ENCODE data around the gene ETS2. TPM values are rescaled to one million over a fixed set of nuclear protein-coding genes. Genes with fewer than 3 reads are reported as not detected.
A peak's percentile ranks its signal among the peaks of the same experiment; 100 is the strongest.

The ETS2 gene
- total RNA-seq, 4 donors from 2014 or later = 36.6 to 92.2 (median 56.3) TPM

DNA sequence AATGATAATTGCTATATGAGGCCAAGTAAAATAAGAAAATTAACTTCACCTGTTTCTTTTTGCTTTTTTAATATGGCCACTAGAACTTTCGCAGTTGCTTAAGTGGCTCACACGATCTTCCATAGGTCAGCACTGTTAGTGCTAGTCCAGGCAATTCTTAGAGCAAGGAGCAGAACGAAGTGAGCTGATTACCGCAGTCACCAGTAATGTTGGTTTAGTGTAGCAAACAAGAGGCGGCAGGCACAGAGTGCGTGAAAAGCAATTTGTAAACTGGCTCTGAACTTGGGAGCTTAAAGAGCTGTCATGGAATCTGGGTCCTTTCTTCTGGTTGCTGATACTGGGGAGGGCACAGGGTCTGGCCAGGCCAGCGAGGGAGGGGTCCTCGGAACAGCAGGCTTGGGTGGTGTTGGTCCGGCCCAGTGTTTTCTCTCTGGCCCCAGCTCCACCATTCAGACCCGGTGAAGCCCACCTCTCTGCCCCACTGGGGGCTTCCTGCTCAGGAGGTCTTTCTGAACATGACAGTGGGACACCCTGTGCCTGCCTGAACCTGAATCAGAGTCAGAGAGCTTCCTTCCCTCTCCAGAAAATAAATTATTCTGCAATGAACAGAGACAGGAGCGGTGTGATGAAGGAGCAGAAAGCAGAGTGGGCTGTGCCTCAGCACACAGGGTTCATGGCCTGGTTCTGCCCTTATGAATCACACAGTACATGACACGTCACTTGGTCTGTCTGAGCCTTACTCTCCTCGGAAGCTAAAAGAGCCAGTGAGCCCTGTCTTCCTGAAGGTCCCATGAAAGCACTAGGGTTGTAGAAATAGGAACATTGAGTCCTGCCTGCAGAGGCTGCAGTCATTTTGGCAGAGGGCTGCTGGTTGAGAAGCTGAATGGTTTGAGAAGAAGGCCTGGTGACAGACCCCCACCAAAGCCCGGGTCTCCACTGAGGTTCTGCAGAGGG, 11.9 kb downstream of the ETS2 start:
- 43 to 62% methylated on average over 10 to 14 of the region's 14 CpGs for WGBS, 2 donors
- H3K4me1 ChIP-seq = peaks cover 59 to 67% of the 10 kb centered on the region in 2 donors

DNA sequence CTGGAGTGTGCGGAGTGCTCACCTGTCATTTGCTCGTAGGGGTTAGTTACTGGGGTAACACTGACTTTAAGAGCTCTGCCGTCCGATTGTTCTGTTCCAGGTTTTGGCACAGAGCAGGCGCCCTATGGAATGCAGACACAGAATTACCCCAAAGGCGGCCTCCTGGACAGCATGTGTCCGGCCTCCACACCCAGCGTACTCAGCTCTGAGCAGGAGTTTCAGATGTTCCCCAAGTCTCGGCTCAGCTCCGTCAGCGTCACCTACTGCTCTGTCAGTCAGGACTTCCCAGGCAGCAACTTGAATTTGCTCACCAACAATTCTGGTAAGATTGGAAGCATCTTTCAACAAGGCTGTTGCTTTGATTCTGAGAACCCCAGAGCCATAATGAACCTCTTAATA, 12.6 kb downstream of the ETS2 start:
- intact Hi-C loops (cut with DNase I) = no loop called here
- 93 to 97% methylated on average over 11 of the region's 11 CpGs for WGBS, 2 donors
- no peak for DNase-seq
- TF ChIP-seq, protein P1, sequence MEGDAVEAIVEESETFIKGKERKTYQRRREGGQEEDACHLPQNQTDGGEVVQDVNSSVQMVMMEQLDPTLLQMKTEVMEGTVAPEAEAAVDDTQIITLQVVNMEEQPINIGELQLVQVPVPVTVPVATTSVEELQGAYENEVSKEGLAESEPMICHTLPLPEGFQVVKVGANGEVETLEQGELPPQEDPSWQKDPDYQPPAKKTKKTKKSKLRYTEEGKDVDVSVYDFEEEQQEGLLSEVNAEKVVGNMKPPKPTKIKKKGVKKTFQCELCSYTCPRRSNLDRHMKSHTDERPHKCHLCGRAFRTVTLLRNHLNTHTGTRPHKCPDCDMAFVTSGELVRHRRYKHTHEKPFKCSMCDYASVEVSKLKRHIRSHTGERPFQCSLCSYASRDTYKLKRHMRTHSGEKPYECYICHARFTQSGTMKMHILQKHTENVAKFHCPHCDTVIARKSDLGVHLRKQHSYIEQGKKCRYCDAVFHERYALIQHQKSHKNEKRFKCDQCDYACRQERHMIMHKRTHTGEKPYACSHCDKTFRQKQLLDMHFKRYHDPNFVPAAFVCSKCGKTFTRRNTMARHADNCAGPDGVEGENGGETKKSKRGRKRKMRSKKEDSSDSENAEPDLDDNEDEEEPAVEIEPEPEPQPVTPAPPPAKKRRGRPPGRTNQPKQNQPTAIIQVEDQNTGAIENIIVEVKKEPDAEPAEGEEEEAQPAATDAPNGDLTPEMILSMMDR (IDR thresholded peaks at IDR 0.05) = no peak
- no peak for TF ChIP-seq POLR2A (IDR thresholded peaks at IDR 0.05)
- no peak overlapping the region for H3K4me3 ChIP-seq (replicated peaks in 1 of 3)
- no peaks in the 10 kb centered on the region for H3K27me3 ChIP-seq
- peak overlapping the region; percentile 78 to 99 (median 92) for H3K27ac ChIP-seq
- peaks cover 62 to 72% of the 10 kb centered on the region in 2 donors for H3K4me1 ChIP-seq
- H3K36me3 ChIP-seq = peaks cover 67 to 86% of the 10 kb centered on the region in 2 donors
- H3K9me3 ChIP-seq = no peaks in the 10 kb centered on the region

More for the DNA sequence above, 11.9 kb downstream of the ETS2 start:
- Histone ChIP-seq H3K9me3 (no peaks in the 10 kb centered on the region), H3K36me3 (peaks cover 68 to 85% of the 10 kb centered on the region in 2 donors), H3K27ac (peak overlapping the region; percentile 79 to 99 (median 92)), H3K27me3 (no peaks in the 10 kb centered on the region), H3K4me3 (replicated peaks in 1 of 3) (no peak overlapping the region)
- TF ChIP-seq POLR2A (IDR thresholded peaks at IDR 0.05) = peak in 1 of 2 donors; percentile 49
- TF ChIP-seq, protein P1 (IDR thresholded peaks at IDR 0.05) = no peak
- DNase-seq = peak; percentile 80 to 82
- intact Hi-C loops (cut with DNase I) = no loop called here

DNA sequence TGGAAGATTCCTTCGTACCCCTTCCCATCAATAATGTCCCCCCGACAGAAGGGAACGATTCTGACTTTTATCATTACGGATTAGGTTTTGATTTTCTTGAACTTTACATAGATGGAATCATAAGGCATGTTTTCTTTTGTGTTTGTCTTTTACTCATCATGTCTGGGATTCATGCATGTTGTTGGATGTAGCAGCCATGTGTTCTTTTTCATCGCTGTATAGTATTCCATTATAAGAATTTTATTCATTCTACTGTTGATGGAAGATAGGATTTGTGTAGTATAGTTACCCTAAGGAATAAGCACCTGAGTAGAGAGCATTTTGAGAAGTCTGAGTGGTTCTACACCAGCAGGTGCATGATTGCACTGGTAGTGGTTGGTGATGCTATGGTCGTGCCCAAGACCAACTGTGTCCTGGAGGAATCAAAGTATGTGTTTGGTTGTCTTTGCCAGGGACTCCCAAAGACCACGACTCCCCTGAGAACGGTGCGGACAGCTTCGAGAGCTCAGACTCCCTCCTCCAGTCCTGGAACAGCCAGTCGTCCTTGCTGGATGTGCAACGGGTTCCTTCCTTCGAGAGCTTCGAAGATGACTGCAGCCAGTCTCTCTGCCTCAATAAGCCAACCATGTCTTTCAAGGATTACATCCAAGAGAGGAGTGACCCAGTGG, 13.5 kb downstream of the ETS2 start:
- Histone ChIP-seq H3K4me1 (peaks cover 62 to 72% of the 10 kb centered on the region in 2 donors), H3K9me3 (no peaks in the 10 kb centered on the region), H3K27ac (peak overlapping the region; percentile 91 to 99 (median 92)), H3K27me3 (no peaks in the 10 kb centered on the region), H3K4me3 (replicated peaks in 1 of 3) (no peak overlapping the region), H3K36me3 (peaks cover 67 to 86% of the 10 kb centered on the region in 2 donors)
- intact Hi-C loops (cut with DNase I) = no loop called here
- WGBS, 2 donors = 61 to 64% methylated on average over 14 of the region's 14 CpGs
- no peak for TF ChIP-seq POLR2A (IDR thresholded peaks at IDR 0.05)
- TF ChIP-seq, protein P1 (IDR thresholded peaks at IDR 0.05) = no peak
- DNase-seq = no peak

DNA sequence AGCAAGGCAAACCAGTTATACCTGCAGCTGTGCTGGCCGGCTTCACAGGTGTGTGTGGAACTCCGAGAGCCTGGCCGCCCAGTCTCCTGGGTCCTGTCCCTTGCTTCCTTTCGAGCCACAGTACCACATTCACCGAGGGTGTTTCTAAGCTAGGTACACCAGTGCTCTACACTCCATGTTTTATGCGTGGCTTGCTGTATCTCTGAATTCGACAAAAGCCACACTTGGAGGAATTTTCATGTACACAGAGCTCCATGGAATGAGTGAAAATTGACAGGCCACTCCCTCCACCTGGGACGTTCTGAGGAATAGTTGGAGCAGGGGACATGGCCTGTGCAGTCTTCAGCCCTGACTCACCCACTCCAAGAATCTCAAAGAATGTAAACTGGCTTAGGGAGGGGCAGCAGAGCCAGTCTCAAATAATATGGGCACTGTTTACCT, 14.0 kb downstream of the ETS2 start:
- intact Hi-C loops (cut with DNase I) = no loop called here

More for the DNA sequence above, 14.0 kb downstream of the ETS2 start:
- DNase-seq = peak; percentile 92 to 93
- no peaks in the 10 kb centered on the region for H3K27me3 ChIP-seq
- H3K27ac ChIP-seq = peak overlapping the region; percentile 91 to 99 (median 92)
- peaks cover 64 to 84% of the 10 kb centered on the region in 2 donors for H3K36me3 ChIP-seq
- TF ChIP-seq, protein P1 (IDR thresholded peaks at IDR 0.05) = no peak
- peak in 1 of 2 donors; percentile 59 for TF ChIP-seq POLR2A (IDR thresholded peaks at IDR 0.05)
- no peaks in the 10 kb centered on the region for H3K9me3 ChIP-seq
- peaks cover 62 to 72% of the 10 kb centered on the region in 2 donors for H3K4me1 ChIP-seq
- WGBS, 2 donors = 36 to 37% methylated on average over 8 of the region's 8 CpGs
- no peak overlapping the region for H3K4me3 ChIP-seq (replicated peaks in 1 of 3)

All from thyroid gland (tissue), 4 donors.